GM13977 (cell line): ENCODE data around the gene PLCG2.

Source experiments
- DNase-seq: peaks from one replicate; pipeline ENCODE4 v3.0.0; 2012; ENCODE audit warnings: low spot score
- in situ Hi-C: fragments of 300-500 bp; cut with MboI; formaldehyde crosslinking; loops from one replicate; pipeline ENCODE4 v1.12.0; 2022; ENCODE audit warnings: low sequenced_read_pairs, low pct_unique_long_range_greater_than_20kb, mixed read lengths, inconsistent platforms; ENCODE audit not compliant: unreplicated experiment
- TF ChIP-seq, protein P1 (sequence below): IDR thresholded peaks from 2 replicates; pipeline ENCODE4 v1.5.1; 2012; ENCODE audit warnings: mild to moderate bottlenecking, control low read depth; ENCODE audit not compliant: insufficient read depth; ENCODE audit errors: extremely low read depth, missing control alignments

The PLCG2 gene

DNA sequence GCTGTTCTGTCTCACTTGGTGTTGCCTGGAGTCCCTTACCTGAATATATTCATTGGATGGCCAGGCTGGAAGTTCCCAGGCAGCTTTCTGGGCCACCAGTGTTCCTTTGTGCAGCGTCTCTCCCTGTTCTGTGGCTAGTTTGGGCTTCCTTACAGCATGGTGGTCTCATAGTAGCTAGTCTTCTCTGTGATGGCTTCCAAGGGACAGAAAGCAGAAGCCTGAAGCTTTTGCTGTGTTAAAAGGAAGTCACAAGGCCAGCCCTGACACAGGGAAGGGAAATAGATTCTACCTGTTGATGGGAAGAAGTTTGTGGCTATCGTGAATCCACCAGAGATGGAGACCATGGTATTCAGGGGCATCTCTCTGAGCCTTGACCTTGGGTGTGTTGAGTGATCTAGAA, 34.6 kb downstream of the PLCG2 start:
- TF ChIP-seq, protein P1, sequence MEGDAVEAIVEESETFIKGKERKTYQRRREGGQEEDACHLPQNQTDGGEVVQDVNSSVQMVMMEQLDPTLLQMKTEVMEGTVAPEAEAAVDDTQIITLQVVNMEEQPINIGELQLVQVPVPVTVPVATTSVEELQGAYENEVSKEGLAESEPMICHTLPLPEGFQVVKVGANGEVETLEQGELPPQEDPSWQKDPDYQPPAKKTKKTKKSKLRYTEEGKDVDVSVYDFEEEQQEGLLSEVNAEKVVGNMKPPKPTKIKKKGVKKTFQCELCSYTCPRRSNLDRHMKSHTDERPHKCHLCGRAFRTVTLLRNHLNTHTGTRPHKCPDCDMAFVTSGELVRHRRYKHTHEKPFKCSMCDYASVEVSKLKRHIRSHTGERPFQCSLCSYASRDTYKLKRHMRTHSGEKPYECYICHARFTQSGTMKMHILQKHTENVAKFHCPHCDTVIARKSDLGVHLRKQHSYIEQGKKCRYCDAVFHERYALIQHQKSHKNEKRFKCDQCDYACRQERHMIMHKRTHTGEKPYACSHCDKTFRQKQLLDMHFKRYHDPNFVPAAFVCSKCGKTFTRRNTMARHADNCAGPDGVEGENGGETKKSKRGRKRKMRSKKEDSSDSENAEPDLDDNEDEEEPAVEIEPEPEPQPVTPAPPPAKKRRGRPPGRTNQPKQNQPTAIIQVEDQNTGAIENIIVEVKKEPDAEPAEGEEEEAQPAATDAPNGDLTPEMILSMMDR: no peak
- in situ Hi-C loops: no loop called here
- DNase-seq: no peak

GRCh38 chr16:81814751-81815428, 35.8 kb downstream of the PLCG2 start:
- in situ Hi-C loops: no loop called here

GRCh38 chr16:81815429-81815766, 36.3 kb downstream of the PLCG2 start:
- TF ChIP-seq, protein P1: no peak
- in situ Hi-C loops: no loop called here
- no peak for DNase-seq

More at GRCh38 chr16:81814751-81815428, 35.8 kb downstream of the PLCG2 start:
- DNase-seq: no peak
- TF ChIP-seq, protein P1: no peak

DNA sequence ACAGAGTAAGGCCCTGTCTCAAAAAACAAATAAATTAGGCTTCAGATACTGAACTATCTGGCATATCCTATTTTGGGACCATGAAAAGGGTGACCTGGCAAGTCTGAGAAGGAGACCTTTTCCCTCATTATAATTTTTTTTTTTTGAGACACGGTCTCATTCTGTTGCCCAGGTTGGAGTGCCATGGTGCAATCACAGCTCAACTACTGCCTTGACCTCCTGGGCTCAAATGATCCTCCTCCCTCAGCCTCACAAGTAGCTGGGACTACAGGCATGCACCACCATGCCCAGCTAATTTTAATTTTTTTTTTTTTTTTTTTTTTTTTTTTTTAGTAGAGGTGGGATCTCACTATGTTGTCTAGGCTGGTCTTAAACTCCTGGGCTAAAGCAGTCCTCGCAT, 37.3 kb downstream of the PLCG2 start:
- TF ChIP-seq, protein P1: no peak
- no peak for DNase-seq
- in situ Hi-C loops: no loop called here

GRCh38 chr16:81816793-81817210, 37.7 kb downstream of the PLCG2 start:
- TF ChIP-seq, protein P1: no peak
- in situ Hi-C loops: no loop called here
- DNase-seq: no peak

GRCh38 chr16:81817296-81817695, 38.2 kb downstream of the PLCG2 start:
- in situ Hi-C loops: no loop called here
- TF ChIP-seq, protein P1: no peak
- no peak for DNase-seq
